CD4-positive, CD25-positive, alpha-beta regulatory T cell (primary cell): ENCODE data around the gene ATP6V1G3. TPM values are rescaled to one million over a fixed set of nuclear protein-coding genes. Genes with fewer than 3 reads are reported as not detected.
A peak's percentile ranks its signal among the peaks of the same experiment; 100 is the strongest.

ENCODE experiments used
- ATAC-seq, 2 donors: fragments of 150-1000 bp; cut with Tn5 transposase; one replicate each; pipeline ENCODE4 v1.10.0; 2021; ENCODE audit warnings: low read depth in 2 of 2, moderate number of reproducible peaks in 2 of 2, moderate library complexity in 1 of 2
- DNase-seq, 3 donors: peaks; one replicate each; pipeline versions ENCODE4 v3.0.0 to v3.0.0-alpha.2; 2012 to 2022; ENCODE audit warnings: mixed read lengths in 1 of 3
- H3K27ac ChIP-seq: one replicate; pipeline ENCODE4 v1.7.0; 2013; ENCODE audit warnings: mild to moderate bottlenecking, low read length; ENCODE audit not compliant: insufficient read depth, poor library complexity, severe bottlenecking
- H3K27me3 ChIP-seq: one replicate; pipeline ENCODE4 v1.7.0; 2013; ENCODE audit warnings: low read length; ENCODE audit not compliant: control insufficient read depth, insufficient read depth
- H3K36me3 ChIP-seq: one replicate; pipeline ENCODE4 v1.7.0; 2013; ENCODE audit warnings: mild to moderate bottlenecking, low read length, moderate library complexity; ENCODE audit not compliant: control insufficient read depth, insufficient read depth
- H3K4me1 ChIP-seq: 2 replicates; pipeline ENCODE4 v1.7.0; 2013; ENCODE audit warnings: mild to moderate bottlenecking, low read length; ENCODE audit not compliant: insufficient read depth, control insufficient read depth, poor library complexity, severe bottlenecking
- H3K4me3 ChIP-seq: one replicate; pipeline ENCODE4 v1.7.0; 2013; ENCODE audit warnings: low read depth, mild to moderate bottlenecking, low read length, moderate library complexity
- H3K9me3 ChIP-seq, 2 experiments: 1 replicate in 1 of 2; 2 replicates in 1 of 2; pipeline ENCODE4 v1.7.0; 2013; ENCODE audit warnings: low read length in 2 of 2, mild to moderate bottlenecking in 1 of 2, moderate library complexity in 1 of 2; ENCODE audit not compliant: control insufficient read depth in 2 of 2
- H3K27ac Mint-ChIP-seq, 3 donors: one replicate each; pipeline ENCODE4 v1.8.0; 2020 to 2022; ENCODE audit warnings: mild to moderate bottlenecking in 3 of 3, mixed read lengths in 3 of 3, moderate library complexity in 2 of 3
- H3K27me3 Mint-ChIP-seq: one replicate; pipeline ENCODE4 v1.8.0; 2022; ENCODE audit warnings: mild to moderate bottlenecking, mixed read lengths
- H3K36me3 Mint-ChIP-seq: one replicate; pipeline ENCODE4 v1.8.0; 2020; ENCODE audit warnings: mixed read lengths
- H3K4me1 Mint-ChIP-seq, 4 donors: one replicate each; pipeline ENCODE4 v1.8.0; 2020 to 2022; ENCODE audit warnings: mixed read lengths in 4 of 4, mild to moderate bottlenecking in 1 of 4
- H3K4me3 Mint-ChIP-seq, 4 donors: one replicate each; pipeline ENCODE4 v1.8.0; 2020 to 2022; ENCODE audit warnings: mild to moderate bottlenecking in 4 of 4, mixed read lengths in 4 of 4, moderate library complexity in 3 of 4
- H3K9me3 Mint-ChIP-seq, 7 donors: one replicate each; pipeline ENCODE4 v1.8.0; 2020 to 2022; ENCODE audit warnings: mixed read lengths in 7 of 7, mild to moderate bottlenecking in 3 of 7, moderate library complexity in 2 of 7
- polyA plus RNA-seq, 4 donors: library from polyadenylated mRNA; unstranded; fragments of 300-500 nt; fragmentation: Illumina TruSeq; gene quantifications; one replicate each; pipeline ENCODE4 v1.2.3, GENCODE V29; 2021
- total RNA-seq: library from RNA; stranded (reverse); gene quantifications from one replicate; pipeline ENCODE4 v1.2.3, GENCODE V29; 2022

Gene ATP6V1G3
- total and polyA plus RNA-seq, 5 donors from 2014 or later = 0.87 TPM; not detected in 4

GRCh38 chr1:198517623-198518199 is 22.8 kb downstream of the ATP6V1G3 start:
- ATAC-seq (no peak), DNase-seq (no peak)
- peak overlapping the region in 1 of 4 donors; percentile 18 for H3K4me3 Mint-ChIP-seq
- peaks cover 23 to 76% (median 54%) of the 10 kb centered on the region in 4 donors for H3K4me1 Mint-ChIP-seq
- H3K27ac Mint-ChIP-seq = no peak overlapping the region
- H3K36me3 Mint-ChIP-seq = peaks cover 12% of the 10 kb centered on the region
- H3K9me3 Mint-ChIP-seq = peaks cover 0 to 1% (median 0%) of the 10 kb centered on the region in 7 donors
- no peak overlapping the region for H3K27ac ChIP-seq
- no peaks in the 10 kb centered on the region for H3K27me3 Mint-ChIP-seq
- peak overlapping the region; percentile 71 for H3K4me3 ChIP-seq
- H3K9me3 ChIP-seq = no peaks in the 10 kb centered on the region
- H3K36me3 ChIP-seq = no peaks in the 10 kb centered on the region
- no peaks in the 10 kb centered on the region for H3K27me3 ChIP-seq
- H3K4me1 ChIP-seq = peaks cover 43% of the 10 kb centered on the region

DNA sequence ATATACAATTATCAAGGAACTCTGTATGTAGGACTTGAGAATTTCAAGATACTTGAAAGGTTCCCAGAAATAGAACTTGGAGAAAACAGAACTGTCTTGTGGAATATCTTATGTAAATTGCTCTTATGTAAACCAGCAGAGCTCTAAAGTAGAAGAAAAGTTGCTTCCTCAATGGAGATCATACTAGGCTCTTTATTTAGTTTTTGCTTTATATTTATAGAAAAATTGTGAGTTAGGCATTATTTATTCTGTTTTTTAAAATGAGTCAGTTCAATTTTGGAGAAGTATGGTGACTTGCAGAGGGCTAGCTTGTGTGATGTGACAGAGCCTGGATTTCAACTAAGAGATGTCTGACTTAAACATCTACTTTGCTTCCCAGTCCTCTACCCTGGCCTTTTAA is 40.4 kb downstream of the ATP6V1G3 start:
- Mint-ChIP-seq H3K27ac (no peak overlapping the region), H3K9me3 (peaks cover 2 to 21% (median 9%) of the 10 kb centered on the region in 7 donors), H3K36me3 (peaks cover 4% of the 10 kb centered on the region), H3K4me1 (peaks cover 0 to 20% (median 12%) of the 10 kb centered on the region in 4 donors), H3K4me3 (no peak overlapping the region), H3K27me3 (no peaks in the 10 kb centered on the region)
- Histone ChIP-seq H3K36me3 (no peaks in the 10 kb centered on the region), H3K4me1 (no peaks in the 10 kb centered on the region), H3K27me3 (no peaks in the 10 kb centered on the region), H3K4me3 (no peak overlapping the region), H3K27ac (no peak overlapping the region), H3K9me3 (no peaks in the 10 kb centered on the region)
- DNase-seq = no peak
- ATAC-seq = no peak

DNA sequence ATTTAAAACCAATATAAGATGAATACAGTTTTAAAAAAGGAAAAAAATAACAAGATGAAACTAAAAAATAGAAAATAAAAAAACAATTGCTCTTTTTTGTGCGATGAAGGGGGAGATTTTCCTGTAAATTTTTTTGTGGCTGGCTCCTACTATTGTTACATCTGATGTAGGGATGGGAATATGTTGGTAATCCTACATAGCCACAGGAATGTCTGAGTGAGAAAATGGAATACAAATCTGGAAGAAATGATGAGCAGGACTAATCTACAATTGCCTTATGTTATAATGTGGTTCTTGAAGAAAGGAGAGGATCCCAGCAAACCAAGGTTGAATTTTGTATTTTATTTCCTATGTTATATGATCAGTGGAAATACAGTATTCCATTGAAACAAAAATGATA is 40.9 kb downstream of the ATP6V1G3 start:
- H3K36me3 ChIP-seq = no peaks in the 10 kb centered on the region
- no peak for DNase-seq
- H3K9me3 Mint-ChIP-seq = peaks cover 0 to 19% (median 9%) of the 10 kb centered on the region in 7 donors
- no peaks in the 10 kb centered on the region for H3K27me3 ChIP-seq
- peaks cover 4% of the 10 kb centered on the region for H3K36me3 Mint-ChIP-seq
- ATAC-seq = no peak
- H3K27ac ChIP-seq = no peak overlapping the region
- H3K4me1 Mint-ChIP-seq = peaks cover 0 to 21% (median 12%) of the 10 kb centered on the region in 4 donors
- no peaks in the 10 kb centered on the region for H3K9me3 ChIP-seq
- H3K27me3 Mint-ChIP-seq = no peaks in the 10 kb centered on the region
- H3K4me1 ChIP-seq = no peaks in the 10 kb centered on the region
- no peak overlapping the region for H3K27ac Mint-ChIP-seq
- no peak overlapping the region for H3K4me3 Mint-ChIP-seq
- H3K4me3 ChIP-seq = no peak overlapping the region

DNA sequence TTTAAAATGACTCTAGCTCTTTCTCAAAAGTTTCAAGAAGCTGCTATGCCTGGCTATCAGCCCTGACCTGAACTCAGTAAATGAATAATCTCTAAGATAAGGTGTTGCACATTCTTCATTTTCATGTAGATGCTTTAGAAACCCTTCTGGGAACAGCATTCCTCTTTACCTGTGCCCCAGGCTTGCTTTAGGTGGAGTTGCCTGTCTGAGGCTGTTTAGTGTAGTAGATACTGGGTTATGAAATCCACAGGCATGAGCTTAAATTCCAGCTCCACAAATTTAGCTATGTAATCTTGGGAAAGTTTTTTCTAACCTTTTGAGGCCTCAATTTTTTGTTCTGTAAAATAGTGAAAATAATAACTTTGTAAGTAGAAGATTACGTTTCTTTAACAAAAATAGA is 41.6 kb downstream of the ATP6V1G3 start:
- Mint-ChIP-seq H3K9me3 (peaks cover 0 to 18% (median 9%) of the 10 kb centered on the region in 7 donors), H3K27ac (peak overlapping the region in 1 of 3 donors; percentile 52), H3K36me3 (peaks cover 4% of the 10 kb centered on the region), H3K4me1 (peaks cover 0 to 21% (median 12%) of the 10 kb centered on the region in 4 donors), H3K4me3 (no peak overlapping the region), H3K27me3 (no peaks in the 10 kb centered on the region)
- H3K9me3 ChIP-seq = no peaks in the 10 kb centered on the region
- no peak overlapping the region for H3K27ac ChIP-seq
- H3K36me3 ChIP-seq = no peaks in the 10 kb centered on the region
- H3K4me1 ChIP-seq = no peaks in the 10 kb centered on the region
- ATAC-seq = no peak
- no peak overlapping the region for H3K4me3 ChIP-seq
- no peak for DNase-seq
- H3K27me3 ChIP-seq = no peaks in the 10 kb centered on the region

- Histone ChIP-seq H3K4me1 (no peaks in the 10 kb centered on the region), H3K36me3 (no peaks in the 10 kb centered on the region), H3K4me3 (no peak overlapping the region), H3K9me3 (no peaks in the 10 kb centered on the region), H3K27ac (no peak overlapping the region), H3K27me3 (no peaks in the 10 kb centered on the region)
- Mint-ChIP-seq H3K36me3 (peaks cover 4% of the 10 kb centered on the region), H3K4me3 (no peak overlapping the region), H3K9me3 (peaks cover 0 to 11% (median 4%) of the 10 kb centered on the region in 7 donors), H3K4me1 (peaks cover 0 to 21% (median 12%) of the 10 kb centered on the region in 4 donors), H3K27me3 (no peaks in the 10 kb centered on the region), H3K27ac (peak overlapping the region in 1 of 3 donors; percentile 20)
- no peak for ATAC-seq
- DNase-seq = no peak
Observed at GRCh38 chr1:198498103-198498385, 42.4 kb downstream of the ATP6V1G3 start.

DNA sequence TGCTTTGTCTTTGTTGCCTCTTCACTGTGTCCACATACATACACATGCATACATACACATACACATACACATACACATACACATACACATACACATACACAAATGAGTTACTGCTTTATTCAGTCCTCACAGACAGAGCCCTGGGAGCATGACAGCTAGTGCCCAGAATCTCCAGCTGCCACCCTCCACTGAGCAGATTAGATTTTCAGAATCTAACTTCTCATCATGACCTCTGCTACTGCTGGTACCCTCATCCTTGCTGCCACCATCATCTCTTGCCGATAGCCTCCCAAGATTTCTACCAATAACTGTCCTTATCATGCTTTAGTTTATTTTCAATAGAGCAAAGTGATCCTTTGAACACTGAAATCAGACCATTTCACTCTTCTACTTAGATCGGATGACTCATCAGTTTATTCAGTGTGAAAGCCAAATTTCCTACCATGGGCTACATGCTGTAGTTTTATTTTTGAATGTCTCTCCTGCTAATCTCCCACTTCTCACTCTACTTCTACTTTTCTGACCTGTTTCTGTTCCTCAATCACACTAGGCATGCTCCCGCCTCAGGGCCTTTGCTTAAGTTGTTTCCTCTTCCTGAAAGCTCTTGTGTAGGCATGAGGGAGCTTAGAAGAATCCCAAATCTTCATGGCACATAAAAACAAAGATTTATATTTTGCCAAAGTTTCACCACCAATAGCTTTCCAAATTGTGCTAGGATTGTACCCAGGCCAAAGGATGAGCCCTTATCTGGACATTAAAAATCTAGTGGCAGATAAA is 43.0 kb downstream of the ATP6V1G3 start:
- Mint-ChIP-seq H3K36me3 (peaks cover 4% of the 10 kb centered on the region), H3K4me3 (peak overlapping the region in 1 of 4 donors; percentile 39), H3K4me1 (peaks cover 0 to 21% (median 11%) of the 10 kb centered on the region in 4 donors), H3K9me3 (peaks cover 0 to 11% (median 3%) of the 10 kb centered on the region in 7 donors), H3K27me3 (no peaks in the 10 kb centered on the region), H3K27ac (no peak overlapping the region)
- H3K9me3 ChIP-seq = no peaks in the 10 kb centered on the region
- peak in 1 of 2 donors; percentile 28 for ATAC-seq
- no peaks in the 10 kb centered on the region for H3K36me3 ChIP-seq
- H3K27ac ChIP-seq = no peak overlapping the region
- no peaks in the 10 kb centered on the region for H3K4me1 ChIP-seq
- no peaks in the 10 kb centered on the region for H3K27me3 ChIP-seq
- peak in 1 of 3 donors; percentile 16 for DNase-seq
- H3K4me3 ChIP-seq = no peak overlapping the region

DNA sequence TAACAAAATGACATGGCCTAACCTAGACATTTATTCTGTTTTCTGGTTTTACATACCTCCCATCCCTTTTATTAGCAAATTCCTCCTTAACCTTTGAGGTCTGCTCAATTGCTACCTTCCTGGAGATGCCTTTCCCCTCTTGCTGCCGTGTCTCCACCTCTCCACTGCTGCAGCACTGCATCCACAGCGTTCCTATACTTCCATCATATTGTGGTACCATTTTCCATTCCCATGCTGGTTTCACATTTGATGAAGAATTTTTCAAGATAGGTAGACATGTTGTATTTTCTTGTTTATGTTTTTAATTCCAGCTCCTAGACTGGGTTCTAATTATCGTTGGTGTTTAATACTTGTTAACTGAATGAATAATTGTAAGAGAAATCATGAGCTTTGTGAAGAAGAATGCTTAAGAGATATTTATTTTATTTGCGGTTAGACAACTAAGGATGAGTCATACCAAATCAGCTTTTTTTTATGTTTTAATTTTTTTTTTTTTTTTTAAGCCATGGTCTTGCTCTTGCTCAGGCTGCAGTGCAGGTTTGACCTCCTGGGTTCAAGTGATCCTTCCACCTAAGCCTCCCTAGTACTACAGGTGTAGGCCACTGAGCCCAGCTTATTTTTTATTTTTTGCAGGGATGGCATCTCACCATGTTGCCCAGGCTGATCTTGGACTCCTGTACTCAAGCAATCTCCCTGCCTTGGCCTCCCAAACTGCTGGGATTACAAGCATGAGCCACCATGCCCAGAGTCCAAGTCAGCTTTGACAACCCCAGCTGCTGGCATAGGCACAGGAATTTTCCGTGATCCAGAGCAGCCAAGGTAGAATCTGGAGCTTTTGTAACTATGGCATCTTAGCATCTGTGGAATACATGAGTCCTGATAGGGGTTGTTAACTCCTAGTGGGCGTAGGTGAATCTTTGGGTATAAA is 44.0 kb downstream of the ATP6V1G3 start:
- Mint-ChIP-seq H3K36me3 (peaks cover 4% of the 10 kb centered on the region), H3K27ac (peak overlapping the region in 1 of 3 donors; percentile 20)

More for the DNA sequence above, 44.0 kb downstream of the ATP6V1G3 start:
- no peaks in the 10 kb centered on the region for H3K27me3 Mint-ChIP-seq
- Histone ChIP-seq H3K4me1 (no peaks in the 10 kb centered on the region), H3K27me3 (no peaks in the 10 kb centered on the region), H3K4me3 (no peak overlapping the region), H3K9me3 (no peaks in the 10 kb centered on the region), H3K27ac (no peak overlapping the region), H3K36me3 (no peaks in the 10 kb centered on the region)
- ATAC-seq = no peak
- no peak for DNase-seq
- no peak overlapping the region for H3K4me3 Mint-ChIP-seq
- H3K4me1 Mint-ChIP-seq = peaks cover 0 to 21% (median 10%) of the 10 kb centered on the region in 4 donors
- peaks cover 0 to 8% (median 1%) of the 10 kb centered on the region in 7 donors for H3K9me3 Mint-ChIP-seq
